GM19035 (cell line): ENCODE data around the gene BRMS1.
A peak's percentile ranks its signal among the peaks of the same experiment; 100 is the strongest.
"Not testable (repeated sequence)": the region's sequence is repeated elsewhere in the genome, so short reads cannot be mapped to it uniquely, and the experiment has no call there.

Source experiments
- ATAC-seq: cut with Tn5 transposase; IDR thresholded peaks from one replicate; pipeline ENCODE4 v1.9.1; 2021; ENCODE audit not compliant: unreplicated experiment

BRMS1 gene

DNA sequence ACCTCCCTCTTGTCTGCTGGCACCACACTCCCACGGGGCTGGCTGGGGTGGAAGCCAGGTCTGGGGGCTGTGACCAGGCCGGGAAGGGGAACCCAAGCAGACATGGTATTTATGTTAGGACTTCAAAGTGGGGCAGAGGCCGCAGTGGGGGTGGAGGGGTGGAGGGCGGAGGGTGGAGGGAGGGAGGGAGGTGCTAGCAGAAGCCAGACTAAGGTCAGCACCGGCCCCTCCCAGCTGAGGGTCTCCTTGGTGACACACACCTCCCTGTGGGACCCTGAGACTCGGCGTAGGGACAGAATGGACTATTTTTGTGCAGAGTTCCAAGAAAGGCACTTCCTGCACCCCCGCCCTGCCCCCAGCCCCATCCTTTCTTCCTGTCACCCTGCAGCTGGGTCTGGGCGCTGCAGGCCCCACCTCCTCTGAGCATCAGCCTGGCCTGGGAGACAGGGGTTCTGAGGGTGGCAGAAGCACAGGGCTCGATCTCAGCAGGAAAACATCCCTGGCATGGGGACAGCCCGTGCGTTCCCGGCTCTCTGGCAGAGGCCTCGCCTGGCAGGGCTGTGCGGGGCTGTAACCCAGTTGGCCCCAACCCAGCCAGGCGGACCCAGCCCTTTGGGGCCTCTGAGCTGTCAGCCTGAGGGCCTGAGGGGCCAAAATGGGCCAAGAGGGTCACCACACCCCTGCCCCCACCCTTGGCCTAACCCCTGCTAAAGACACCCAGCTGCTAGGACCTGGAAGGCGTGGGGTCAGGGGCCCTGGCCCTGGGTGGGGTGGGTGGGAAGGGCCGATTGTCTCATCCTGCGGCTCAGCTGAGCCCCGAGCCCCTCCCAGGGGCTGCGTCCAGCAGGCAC is 18.4 kb downstream of the BRMS1 start:
- no peak for ATAC-seq

DNA sequence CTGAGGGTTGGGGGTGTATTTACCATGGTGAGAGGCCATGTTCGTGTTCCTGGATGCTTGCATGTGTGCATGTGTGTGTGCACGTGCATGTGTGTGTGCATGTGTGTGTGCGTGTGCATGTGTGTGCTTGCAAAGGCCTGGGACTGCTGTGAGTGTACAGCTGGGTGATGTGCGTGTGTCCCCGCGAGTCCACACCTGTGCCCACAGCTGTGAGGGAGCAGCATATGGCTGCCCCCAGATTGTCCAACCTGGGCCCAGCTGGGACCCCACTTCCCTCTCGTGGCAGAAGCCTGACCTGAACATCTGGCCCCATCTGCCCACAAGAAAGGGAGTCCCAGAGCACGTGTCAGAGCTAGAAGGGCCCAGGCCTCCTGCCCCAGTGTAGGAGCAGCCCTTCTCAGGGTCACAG is 19.6 kb downstream of the BRMS1 start:
- no peak for ATAC-seq

DNA sequence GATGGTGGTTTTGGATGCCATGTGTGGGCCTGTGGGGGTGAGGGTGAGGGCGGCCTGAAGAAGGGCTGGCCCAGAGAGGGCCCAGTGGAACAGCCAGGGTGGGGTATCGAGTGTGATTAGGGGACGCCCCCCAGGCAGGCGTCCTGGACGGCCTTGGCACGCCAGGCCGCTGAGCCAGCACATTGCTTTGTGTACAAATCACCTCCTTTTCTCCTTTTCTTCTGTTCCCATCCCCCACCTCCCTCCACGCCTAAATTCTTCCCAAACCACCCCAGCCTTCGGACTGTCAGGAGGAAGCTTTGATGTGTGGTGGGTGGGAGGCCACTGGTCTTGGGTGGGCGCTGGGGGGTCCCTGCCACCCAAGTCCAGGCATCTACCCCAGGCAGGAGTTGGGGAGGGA is 20.2 kb downstream of the BRMS1 start:
- no peak for ATAC-seq

DNA sequence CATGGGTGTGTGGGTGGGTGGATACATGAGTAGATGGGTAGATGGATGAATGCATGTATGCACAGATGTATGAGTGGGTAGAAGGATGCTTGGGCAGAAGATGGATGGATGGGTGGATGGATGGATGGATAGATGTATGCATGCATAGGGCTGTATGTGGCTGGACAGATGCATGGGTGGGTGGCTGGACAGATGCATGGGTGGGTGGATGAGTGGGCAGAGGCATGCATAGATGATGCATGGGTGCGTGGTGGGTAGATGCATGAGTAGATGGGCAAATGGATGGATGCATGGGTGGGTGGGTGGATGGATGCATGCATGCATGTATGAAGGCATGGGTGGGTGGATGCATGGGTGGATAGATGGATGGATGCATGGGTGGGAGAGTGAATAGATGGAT is 21.2 kb downstream of the BRMS1 start:
- no peak for ATAC-seq

DNA sequence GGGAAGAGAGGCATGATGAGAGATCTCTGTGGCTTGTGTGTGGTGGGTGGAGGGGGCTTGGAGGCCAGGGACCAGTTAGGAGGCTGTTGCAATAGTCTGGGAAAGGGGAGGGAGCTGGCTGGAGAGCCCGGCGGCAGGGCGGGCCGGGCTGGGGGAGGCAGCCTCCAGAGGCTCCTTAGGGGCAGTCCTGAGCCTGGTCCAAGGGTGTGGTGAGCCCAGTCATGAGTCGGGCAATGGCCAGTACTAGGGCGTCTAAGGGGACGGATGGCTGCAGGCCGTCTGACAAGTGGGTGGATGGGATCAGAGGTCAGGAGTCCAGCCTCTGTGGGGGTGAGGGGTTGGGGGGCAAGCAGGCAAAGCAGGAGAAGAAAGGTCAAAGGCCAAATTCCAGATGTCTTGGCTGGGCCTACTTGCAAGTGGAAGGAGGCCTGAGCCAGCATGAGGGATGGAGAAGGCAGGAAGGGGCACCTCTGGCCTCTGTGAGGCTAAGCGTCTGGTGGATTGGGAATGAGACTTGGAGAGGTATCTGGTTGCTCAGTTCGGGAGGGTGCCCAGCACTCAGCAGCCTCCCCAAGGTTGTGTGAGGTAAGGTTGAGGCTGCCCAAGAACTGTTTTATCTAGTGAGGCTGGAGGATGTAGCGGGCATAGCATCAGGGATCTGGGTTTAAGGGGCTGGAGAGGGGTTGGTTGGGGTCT is 22.0 kb downstream of the BRMS1 start:
- no peak for ATAC-seq

DNA sequence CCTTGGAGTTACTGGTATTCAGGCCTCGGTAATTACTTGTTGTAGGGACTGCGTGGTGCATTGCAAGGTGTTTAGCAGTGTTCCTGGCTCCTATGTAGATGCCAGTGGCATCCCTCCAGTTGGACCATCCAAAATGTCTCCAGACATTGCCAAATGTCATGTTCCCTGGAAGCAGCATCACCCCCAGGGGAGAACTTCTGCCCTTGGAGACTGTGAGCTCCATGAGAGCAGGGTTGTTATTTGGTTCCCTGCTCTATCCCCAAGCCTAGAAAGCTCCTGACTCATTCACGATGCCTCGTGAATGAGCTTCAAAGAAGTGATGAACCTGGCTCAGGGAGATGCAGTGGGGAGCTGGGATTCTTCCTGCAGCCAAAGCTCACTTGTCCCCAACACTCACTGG is 23.3 kb downstream of the BRMS1 start:
- no peak for ATAC-seq

DNA sequence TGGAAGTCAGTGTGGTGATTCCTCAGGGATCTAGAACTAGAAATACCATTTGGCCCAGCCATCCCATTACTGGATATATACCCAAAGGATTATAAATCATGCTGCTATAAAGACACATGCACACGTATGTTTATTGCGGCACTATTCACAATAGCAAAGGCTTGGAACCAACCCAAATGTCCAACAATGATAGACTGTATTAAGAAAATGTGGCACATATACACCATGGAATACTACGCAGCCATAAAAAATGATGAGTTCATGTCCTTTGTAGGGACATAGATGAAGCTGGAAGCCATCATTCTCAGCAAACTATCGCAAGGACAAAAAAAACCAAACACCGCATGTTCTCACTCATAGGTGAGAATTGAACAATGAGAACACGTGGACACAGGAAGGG is 24.2 kb downstream of the BRMS1 start:
- not testable (repeated sequence) for ATAC-seq

DNA sequence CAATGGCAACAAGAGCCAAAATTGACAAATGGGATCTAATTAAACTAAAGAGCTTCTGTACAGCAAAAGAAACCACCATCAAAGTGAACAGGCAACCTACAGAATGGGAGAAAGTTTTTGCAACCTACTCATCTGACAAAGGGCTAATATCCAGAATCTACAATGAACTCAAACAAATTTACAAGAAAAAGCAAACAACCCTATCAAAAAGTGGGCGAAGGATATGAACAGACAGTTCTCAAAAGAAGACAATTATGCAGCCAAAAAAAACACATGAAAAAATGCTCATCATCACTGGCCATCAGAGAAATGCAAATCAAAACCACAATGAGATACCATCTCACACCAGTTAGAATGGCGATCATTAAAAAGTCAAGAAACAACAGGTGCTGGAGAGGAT is 24.6 kb downstream of the BRMS1 start:
- ATAC-seq, result not testable (repeated sequence)

DNA sequence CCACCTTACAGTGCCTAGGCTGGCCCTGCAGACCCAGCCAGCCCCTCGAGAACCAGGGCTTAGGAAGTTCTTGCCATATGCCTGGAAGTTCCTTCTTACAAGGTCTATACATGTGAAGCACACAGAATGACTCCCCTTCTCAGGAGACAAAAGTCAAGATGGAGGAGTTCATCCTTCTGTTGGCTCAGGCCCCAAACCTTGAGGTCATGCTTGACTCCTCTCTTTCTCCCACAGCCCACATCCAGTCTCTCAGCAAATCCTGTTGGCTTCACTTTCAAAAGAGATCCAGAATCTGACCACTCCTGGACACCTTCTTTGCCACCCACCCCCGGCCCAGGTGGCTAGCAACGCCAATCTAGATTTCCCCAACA is 26.3 kb downstream of the BRMS1 start:
- ATAC-seq, result no peak

DNA sequence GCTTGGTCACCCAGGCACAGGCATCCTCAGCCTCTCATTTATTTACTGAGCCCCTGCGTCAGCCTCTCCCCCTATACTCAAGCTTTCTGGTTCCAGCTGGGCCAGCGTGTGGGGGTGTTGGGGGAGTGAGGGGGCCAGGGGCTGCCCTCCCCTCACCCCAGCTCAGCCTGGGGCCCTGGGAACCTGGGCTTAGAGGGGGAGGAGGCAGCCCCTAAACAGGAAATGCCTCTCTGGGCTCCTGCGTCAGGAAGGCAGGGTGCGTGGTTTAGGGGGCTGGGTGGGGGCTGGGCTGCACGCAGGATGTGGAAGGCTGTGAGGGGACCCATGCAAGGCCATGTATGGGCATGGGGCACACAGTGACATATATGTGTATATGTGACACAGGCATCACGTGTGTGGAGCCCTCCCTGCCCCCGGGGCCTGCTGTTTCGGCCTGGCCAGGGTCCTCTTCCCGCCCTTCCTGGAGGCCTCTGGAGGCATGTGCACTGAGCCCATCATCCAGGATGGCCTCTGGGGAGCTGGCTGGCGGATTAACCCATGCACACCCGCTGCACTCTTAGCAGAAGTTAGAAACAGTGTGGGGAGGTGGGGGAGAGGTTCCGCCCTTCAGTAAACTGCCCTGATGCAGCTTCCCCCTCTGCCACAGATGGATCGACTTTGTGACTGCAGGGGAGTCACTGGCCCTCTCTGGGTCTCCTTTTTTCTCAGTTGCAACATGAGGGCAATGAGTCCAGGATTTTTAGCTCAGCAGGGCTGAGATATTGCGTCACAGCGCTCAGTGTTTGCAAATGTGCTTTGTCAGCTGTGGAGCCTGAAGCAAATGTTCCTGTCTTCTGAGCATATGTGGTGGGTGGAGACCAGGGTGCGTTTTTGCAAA is 26.9 kb downstream of the BRMS1 start:
- ATAC-seq, result no peak

DNA sequence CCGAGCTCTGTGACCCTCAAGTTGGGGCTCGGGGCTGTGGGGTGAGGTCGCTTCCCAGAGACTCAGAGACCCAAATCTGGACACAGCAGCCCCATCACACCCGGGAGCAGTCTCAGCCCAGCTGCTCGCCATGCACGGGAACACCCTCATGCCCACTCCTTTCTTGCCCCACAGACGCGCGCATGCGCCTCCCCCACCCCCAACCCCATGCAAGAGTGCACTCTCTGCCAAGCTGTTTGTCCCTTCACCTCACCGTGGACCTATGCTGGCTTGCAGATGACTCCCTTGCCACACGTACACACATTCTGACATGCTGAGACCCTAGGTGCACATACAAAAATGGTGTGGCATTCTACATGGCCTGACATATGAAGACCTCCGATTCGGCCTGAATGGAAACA is 27.6 kb downstream of the BRMS1 start:
- no peak for ATAC-seq

DNA sequence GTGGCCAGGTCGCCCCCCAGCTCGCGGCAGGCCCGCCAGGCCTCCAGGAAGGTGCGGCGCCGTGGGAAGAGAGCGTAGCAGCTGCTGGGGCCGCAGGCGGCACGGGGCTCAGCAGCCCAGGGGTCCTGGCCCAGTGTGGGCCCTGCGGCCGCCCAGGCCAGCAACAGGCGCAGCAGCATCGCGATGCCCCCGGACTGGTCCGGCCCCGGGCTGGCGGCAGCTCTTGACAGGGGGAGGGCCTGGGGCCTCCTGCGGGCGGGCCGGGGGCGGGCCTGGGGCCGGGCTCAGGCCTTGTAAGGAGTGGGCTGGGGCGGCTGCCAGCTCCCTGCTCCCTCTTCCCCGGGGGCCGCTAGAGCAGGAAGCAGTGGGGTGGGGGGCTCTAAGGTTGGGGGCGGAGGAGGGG is 28.1 kb downstream of the BRMS1 start, which contains the start of gene CD248:
Gene CD248, minus strand, starts transcription at position 196 of the 403 bp plus-strand sequence. Its CDS starts 17 bp downstream, at position 179.
- no peak for ATAC-seq

DNA sequence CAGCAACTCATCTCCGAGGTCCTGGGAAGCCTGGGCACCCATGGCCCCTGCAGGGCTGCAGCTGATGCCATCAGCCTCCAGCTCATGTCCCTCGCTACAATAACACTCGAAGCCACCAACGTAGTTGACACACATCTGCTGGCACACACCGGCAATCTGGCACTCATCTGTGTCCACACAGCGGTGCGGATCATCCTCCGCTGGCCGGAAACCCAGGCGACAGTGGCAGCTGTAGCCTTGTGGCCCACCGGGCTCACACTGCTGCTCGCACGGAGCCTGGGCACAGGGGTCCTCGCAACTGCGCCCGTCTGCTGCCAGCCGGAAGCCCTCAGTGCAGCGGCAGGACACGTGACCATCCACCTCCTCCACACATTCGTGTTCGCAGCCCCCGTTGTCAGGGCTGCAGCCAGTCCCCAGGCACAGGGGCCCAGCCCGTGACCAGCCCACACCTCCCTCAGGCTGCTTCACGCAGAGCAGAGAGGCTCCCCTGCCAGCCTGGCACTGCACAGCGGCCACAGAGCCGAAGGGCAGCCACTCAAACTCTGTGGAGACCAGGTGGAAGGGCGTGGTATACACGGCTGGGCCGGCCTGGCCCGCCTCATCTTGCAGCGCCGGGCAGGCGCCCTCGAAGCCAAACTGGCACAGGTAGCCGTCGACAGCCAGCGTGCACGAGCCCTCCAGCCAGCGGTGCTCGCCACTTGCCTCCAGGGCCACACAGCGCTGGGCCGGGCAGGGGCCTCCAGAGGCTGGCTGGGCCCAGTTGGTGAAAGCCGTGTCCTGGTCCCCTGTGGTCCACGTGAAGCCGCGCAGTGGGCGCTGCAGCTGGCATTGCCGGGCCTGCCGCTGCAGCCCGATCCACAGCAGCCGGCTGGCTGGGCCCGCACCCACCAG is 28.7 kb downstream of the BRMS1 start:
- no peak for ATAC-seq

DNA sequence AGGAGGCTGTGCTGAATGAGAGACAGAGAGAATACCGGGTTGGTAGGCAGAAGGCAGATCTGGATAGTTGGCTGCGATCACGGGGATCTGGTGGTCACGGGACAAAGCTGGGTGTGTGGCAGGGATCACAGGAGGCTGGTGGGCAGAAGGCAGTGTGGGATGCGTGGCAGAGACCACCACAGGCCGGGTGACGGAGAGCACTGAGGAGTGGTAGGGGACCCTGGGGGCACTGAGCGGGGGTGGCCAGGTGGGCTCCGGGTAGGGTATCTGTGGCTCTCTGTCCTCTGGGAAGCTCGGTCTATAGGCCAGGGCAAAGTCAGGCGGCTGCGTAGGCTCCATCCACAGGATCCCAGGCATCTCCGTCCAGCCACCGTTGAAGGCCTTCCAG is 29.4 kb downstream of the BRMS1 start:
- no peak for ATAC-seq

DNA sequence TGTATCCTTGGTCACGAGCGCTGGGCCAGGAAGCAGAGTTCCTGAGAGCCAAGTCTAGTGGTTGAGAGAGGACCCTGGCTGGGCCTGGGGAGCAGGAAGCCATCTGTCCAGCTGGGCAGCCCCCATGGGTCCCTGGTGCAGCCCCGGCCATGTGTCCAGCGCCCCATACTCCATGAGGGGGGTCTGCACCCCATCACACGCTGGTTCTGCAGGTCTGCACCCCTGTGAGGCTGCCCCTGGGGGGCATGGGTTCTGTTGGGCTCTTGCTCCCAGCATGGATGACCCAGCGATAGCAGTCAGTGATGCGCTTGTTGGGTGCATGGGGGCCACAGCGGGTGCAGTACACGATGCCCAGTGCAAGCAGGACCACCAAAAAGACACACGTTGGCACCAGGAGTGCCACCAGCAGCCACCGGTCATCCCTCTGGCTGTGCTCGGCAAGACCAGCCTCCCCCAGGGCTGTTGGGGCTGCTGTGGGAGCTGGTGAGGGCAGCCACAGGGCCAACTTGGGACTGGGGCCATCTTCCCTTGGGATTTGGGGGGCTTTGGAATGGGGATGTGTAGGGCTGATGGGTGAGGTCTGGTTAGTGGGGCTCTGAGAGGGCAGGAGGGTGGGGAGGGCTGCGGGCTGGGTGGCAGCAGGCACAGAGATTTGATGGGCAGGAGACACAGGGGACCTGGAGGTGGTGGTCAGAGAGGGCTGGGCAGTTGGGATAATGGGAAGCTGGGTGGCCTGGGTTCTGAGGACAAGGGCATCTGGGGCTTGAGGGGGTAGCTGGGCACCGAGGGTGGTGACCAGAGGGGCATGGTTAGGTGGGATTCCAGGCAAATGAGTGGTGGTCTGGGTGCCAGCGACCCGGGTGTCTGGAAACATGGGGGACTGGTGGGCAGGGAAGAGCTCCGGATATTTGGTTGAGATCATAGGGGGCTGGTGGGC is 30.1 kb downstream of the BRMS1 start:
- ATAC-seq, result no peak

DNA sequence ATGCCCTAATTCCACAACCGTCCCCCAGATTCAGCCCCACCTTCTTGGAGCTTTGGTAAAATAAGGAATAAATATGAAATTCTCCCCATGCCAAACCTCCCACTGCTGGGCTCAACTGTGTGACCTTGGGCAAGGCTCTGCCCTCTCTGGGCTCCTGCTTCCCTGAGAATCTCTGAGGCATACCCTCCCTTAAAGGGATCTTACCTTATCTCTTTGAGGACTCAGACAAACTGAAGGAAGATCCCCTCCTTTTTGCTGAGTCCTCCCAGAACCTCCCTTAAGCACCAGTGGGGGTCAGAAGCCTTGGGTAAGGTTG is 30.8 kb downstream of the BRMS1 start:
- no peak for ATAC-seq

DNA sequence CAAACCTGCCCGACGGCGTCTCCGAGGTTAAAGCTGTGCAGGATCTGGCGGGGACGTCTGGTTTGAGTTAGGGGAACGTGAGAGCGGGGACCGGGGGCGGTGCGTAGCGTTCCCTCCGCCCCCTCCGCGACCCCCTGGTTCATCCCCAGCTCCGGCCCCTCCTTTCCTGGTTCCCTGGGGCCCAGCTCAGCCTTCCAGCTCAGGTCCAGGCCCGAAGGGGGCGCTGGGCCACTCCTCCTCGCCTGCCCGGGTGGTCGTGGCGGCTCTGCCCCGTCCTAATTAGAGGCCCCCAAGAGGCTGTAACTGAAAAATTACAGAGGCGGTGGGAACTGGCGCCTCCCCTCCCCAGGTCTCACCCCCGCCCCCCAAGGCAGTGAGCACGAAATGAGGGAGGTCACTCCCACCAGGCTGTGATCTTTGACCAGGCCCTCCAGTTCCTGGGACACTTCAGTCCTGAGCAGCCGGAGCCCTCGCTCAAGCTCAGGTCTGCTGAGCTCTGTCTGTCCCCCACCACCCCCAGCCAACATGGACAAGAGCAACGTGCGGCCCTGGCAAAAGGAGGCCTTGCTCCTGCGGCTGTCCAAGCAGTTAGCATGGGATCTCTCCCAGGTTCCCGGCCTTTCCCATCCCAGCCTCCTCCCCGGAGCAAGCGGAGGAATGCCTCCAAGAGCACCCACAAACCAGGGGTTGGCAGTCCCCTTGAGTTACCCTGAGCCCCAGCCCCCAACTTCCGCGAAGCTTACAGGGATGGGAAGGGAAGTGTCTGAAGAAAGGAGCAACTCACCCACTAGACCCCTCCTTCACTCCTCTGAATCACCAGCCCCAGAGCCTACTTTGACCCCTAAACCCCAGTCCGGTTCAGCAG is 31.4 kb downstream of the BRMS1 start:
- no peak for ATAC-seq

DNA sequence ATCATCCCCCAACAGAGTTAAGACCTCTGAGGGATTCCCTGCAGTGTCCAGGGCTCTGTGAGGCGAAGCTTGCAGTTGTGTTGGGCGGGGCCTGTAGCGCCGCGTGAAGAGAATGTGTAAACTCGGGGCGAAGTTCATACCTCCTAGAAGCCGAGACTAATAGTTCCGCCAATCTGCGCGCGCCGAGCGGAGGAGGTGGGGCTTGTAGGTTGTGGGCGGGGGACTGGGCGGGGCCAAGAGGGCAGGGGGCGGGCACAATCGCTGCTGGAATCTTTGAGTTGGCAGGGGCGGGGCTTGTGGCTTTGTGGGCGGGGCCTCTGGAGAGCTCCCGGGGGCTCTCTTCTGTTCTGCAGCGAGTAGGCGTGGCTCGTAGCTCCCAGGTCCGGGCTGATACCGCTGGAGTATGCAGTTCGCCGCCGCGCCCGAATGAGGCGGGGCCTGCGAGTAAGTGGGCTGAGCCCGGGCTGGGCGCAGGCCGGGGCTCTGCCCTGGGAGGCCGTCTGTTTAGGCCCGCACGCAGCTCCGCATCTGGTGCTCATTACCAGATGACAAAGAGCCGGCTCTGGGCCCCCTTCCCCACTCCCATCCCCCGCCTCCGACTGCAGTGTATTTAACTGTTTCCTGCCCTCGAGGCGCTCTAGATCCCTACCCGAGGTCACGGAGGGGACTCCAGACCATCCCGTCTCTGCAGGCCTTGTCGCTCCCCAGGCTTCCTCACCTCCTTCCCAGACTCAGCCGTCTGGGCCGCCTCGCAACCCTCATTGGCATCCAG is 32.2 kb downstream of the BRMS1 start:
- peak; percentile 58 for ATAC-seq
